Medulla oblongata (tissue), 1 donor: ENCODE measurements around the gene GNG13.
A peak's percentile ranks its signal among the peaks of the same experiment; 100 is the strongest.
"Not testable (repeated sequence)": the region's sequence is repeated elsewhere in the genome, so short reads cannot be mapped to it uniquely, and the experiment has no call there.

Experiments
- DNase-seq: peaks from one replicate; pipeline ENCODE4 v3.0.0-alpha.2; 2015; ENCODE audit errors: extremely low spot score

Gene GNG13

GRCh38 chr16:761625-762513 is 38.7 kb downstream of the GNG13 start:
- no peak for DNase-seq

GRCh38 chr16:760545-761343 is 39.8 kb downstream of the GNG13 start, which contains the start of gene MSLN:
Gene MSLN (plus strand): TSS chr16:760734. CDS start chr16:762681, 1,947 bp downstream.
- no peak for DNase-seq

- DNase-seq = no peak
These were observed 40.5 kb downstream of the GNG13 start for GRCh38 chr16:760065-760464.

- no peak for DNase-seq
These were observed 41.2 kb downstream of the GNG13 start for GRCh38 chr16:759110-759910.

- no peak for DNase-seq
These were observed 44.1 kb downstream of the GNG13 start for GRCh38 chr16:756428-756827.

GRCh38 chr16:754656-755055 is 45.9 kb downstream of the GNG13 start:
- peak; percentile 27 for DNase-seq

GRCh38 chr16:754121-754607 is 46.4 kb downstream of the GNG13 start:
- DNase-seq = not testable (repeated sequence)

GRCh38 chr16:752007-752312 is 48.6 kb downstream of the GNG13 start:
- no peak for DNase-seq

- DNase-seq = no peak
These were observed 49.2 kb downstream of the GNG13 start for GRCh38 chr16:751152-752006.

- no peak for DNase-seq
These were observed 50.0 kb downstream of the GNG13 start for GRCh38 chr16:750485-750884.

GRCh38 chr16:749010-749409 is 51.5 kb downstream of the GNG13 start:
- DNase-seq = no peak
